Measurements from ENCODE around the gene OR8S1. TPM values are rescaled to one million over a fixed set of nuclear protein-coding genes. Genes with fewer than 3 reads are reported as not detected.

OR8S1 gene
- not detected in 2 replicates for total RNA-seq (2013; cell fraction: nucleolus; rRNA removed)
- not detected in 2 replicates for total RNA-seq (2014; rRNA removed)
- total RNA-seq (2014; rRNA removed; fragmentation: Illumina TruSeq; extraction: Trizol) = not detected in 2 replicates
- not detected in 2 replicates for total RNA-seq (2021)
- polyA plus RNA-seq (2011; ENCODE audit: low read depth) = not detected
- not detected in 2 replicates for polyA plus RNA-seq (2011; rRNA removed)
- not detected in 2 replicates for polyA plus RNA-seq (2011; cell fraction: cytosol; rRNA removed)
- 0.12 TPM in 1 of 2 replicates, not detected in the other for polyA plus RNA-seq (2011; cell fraction: nucleus; rRNA removed)
- not detected in 2 replicates for polyA plus RNA-seq (2012)
- polyA plus RNA-seq (2014; fragmentation: Illumina TruSeq; extraction: Trizol) = not detected in 2 replicates
- polyA plus RNA-seq (2014; fragmentation: Nextera tagmentation; extraction: Ambion mirVana) = not detected
- polyA plus RNA-seq (2014; rRNA removed) = not detected in 2 replicates
- not detected for polyA plus RNA-seq (2016; fragmentation: Nextera tagmentation; extraction: Ambion mirVana)
- not detected in 2 replicates for polyA minus RNA-seq (2011; rRNA and poly(A)+ RNA removed)
- not detected in 2 replicates for polyA minus RNA-seq (2011; cell fraction: cytosol; rRNA and poly(A)+ RNA removed)
- polyA minus RNA-seq (2011; cell fraction: nucleus; rRNA and poly(A)+ RNA removed) = 0.24 TPM in 1 of 2 replicates, not detected in the other
- not detected for Bru-seq, nascent RNA
- BruChase-seq, experiment 1, labeled RNA remaining after a 6-hour chase = percentile 20 among the genes with signal in this experiment
- not detected for BruChase-seq, experiment 2, labeled RNA remaining after a 2-hour chase
- long read RNA-seq, experiment 1 = 0 reads
- long read RNA-seq, experiment 2 = 0 reads

GRCh38 chr12:48525332-48525731 is at the start of gene OR8S1:
Gene OR8S1 (plus strand): TSS chr12:48525632. CDS start chr12:48525632, 0 bp downstream.
- ChIA-PET POLR2A (interaction anchor here (0.7 kb wide), 1 partner anchor 157 kb away, joined by 5 read pairs; the partner anchor contains the start of gene KANSL2), SMC1A (ENCODE audit: uncharacterized antibody, unreplicated experiment) (interaction anchor here (0.7 to 1.7 kb wide), 4 partner anchors 14 to 93 kb away, joined by 3 to 4 read pairs (median 4); no protein-coding TSS in a partner anchor)

More at GRCh38 chr12:48525332-48525731, at the start of gene OR8S1:
- TF ChIP-seq MXI1 (IDR thresholded peaks at IDR 0.05; ENCODE audit: low read depth, low read length) = no peak
- TF ChIP-seq ESRRA (IDR thresholded peaks at IDR 0.05; ENCODE audit: low read length) = no peak
- TF ChIP-seq, protein P1, sequence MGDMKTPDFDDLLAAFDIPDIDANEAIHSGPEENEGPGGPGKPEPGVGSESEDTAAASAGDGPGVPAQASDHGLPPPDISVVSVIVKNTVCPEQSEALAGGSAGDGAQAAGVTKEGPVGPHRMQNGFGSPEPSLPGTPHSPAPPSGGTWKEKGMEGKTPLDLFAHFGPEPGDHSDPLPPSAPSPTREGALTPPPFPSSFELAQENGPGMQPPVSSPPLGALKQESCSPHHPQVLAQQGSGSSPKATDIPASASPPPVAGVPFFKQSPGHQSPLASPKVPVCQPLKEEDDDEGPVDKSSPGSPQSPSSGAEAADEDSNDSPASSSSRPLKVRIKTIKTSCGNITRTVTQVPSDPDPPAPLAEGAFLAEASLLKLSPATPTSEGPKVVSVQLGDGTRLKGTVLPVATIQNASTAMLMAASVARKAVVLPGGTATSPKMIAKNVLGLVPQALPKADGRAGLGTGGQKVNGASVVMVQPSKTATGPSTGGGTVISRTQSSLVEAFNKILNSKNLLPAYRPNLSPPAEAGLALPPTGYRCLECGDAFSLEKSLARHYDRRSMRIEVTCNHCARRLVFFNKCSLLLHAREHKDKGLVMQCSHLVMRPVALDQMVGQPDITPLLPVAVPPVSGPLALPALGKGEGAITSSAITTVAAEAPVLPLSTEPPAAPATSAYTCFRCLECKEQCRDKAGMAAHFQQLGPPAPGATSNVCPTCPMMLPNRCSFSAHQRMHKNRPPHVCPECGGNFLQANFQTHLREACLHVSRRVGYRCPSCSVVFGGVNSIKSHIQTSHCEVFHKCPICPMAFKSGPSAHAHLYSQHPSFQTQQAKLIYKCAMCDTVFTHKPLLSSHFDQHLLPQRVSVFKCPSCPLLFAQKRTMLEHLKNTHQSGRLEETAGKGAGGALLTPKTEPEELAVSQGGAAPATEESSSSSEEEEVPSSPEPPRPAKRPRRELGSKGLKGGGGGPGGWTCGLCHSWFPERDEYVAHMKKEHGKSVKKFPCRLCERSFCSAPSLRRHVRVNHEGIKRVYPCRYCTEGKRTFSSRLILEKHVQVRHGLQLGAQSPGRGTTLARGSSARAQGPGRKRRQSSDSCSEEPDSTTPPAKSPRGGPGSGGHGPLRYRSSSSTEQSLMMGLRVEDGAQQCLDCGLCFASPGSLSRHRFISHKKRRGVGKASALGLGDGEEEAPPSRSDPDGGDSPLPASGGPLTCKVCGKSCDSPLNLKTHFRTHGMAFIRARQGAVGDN (IDR thresholded peaks at IDR 0.05) = no peak
- TF ChIP-seq ZZZ3 (IDR thresholded peaks at IDR 0.05; ENCODE audit: control insufficient read depth, insufficient read length, low read depth) = no peak
- TF ChIP-seq ZBTB11 (CRISPR knock-in tag; IDR thresholded peaks at IDR 0.05) = no peak
- no peak for TF ChIP-seq ZNF24 (IDR thresholded peaks at IDR 0.05)
- no peak for TF ChIP-seq TARDBP (IDR thresholded peaks at IDR 0.05; ENCODE audit: borderline replicate concordance)
- no peak for FAIRE-seq
- ChIA-PET RAD21 (ENCODE audit: unreplicated experiment) (interaction anchor here (1.1 to 1.5 kb wide), 2 partner anchors 17 to 93 kb away, joined by 3 to 5 read pairs; no protein-coding TSS in a partner anchor), CTCF (interaction anchor here (4.3 kb wide), 1 partner anchor 92 kb away, joined by 13 read pairs; no protein-coding TSS in a partner anchor)
- 42% methylated on average over 5 of the region's 5 CpGs for WGBS (ENCODE audit: insufficient coverage, insufficient replicate concordance, low lambda C conversion rate, missing lambda C conversion rate)
- no peaks in the 10 kb centered on the region for H3K9me3 ChIP-seq (replicated peaks; ENCODE audit: control insufficient read depth, insufficient read depth, low read length)
- no peak within 1 kb of the TSS for H2AFZ ChIP-seq (ENCODE audit: control insufficient read depth, low read depth, low read length)
- intact Hi-C loops (cut with micrococcal nuclease; ENCODE audit: unreplicated experiment) (loop anchor here (5.0 kb wide), 1 partner anchor 68 kb away; no protein-coding TSS in a partner anchor), in situ Hi-C loops (cut with MboI) (no loop called here)
- ATAC-seq = peak; percentile 51
- no peaks in the 10 kb centered on the region for H4K20me1 ChIP-seq (ENCODE audit: control insufficient read depth, insufficient read depth)
- H3K9ac ChIP-seq (ENCODE audit: control insufficient read depth, insufficient read depth, low read length) = no peak within 1 kb of the TSS
- no peak for DNase-seq (ENCODE audit: low read depth, low spot score)
- H3K4me1 ChIP-seq (ENCODE audit: control insufficient read depth, insufficient read depth, low read length) = no peaks in the 10 kb centered on the region
- no TSS peak for BruUV-seq (replicated peaks)
- H3K79me2 ChIP-seq (ENCODE audit: control insufficient read depth, insufficient read depth, low read length) = no peaks in the 10 kb centered on the region
- no peaks in the 10 kb centered on the region for H3K27me3 ChIP-seq (replicated peaks in 1 of 2; ENCODE audit: control insufficient read depth in 2 of 2, insufficient read depth in 2 of 2, low read length in 1 of 2)
- no peaks in the 10 kb centered on the region for H3K36me3 ChIP-seq (ENCODE audit: control insufficient read depth in 2 of 2, insufficient read depth in 2 of 2, low read length in 1 of 2)
- no peak within 1 kb of the TSS for H3K4me2 ChIP-seq (ENCODE audit: control insufficient read depth, insufficient read depth)
- no peak within 1 kb of the TSS for H3K27ac ChIP-seq (ENCODE audit: control insufficient read depth, insufficient read depth)
- H3K4me3 ChIP-seq = no peak within 1 kb of the TSS
